A549 (cell line): ENCODE data around the gene FNIP1. TPM values are rescaled to one million over a fixed set of nuclear protein-coding genes. Genes with fewer than 3 reads are reported as not detected.

Source experiments
- ATAC-seq, 2 experiments: fragments of 200-7000 bp in 1 of 2; fragments of >200 bp in 1 of 2; cut with Nextera tagmentation in 1 of 2; cut with Tn5 transposase in 1 of 2; 3 replicates each; pipeline versions ENCODE4 v1.8.0 to v1.9.1; 2018 to 2020; ENCODE audit warnings: mild to moderate bottlenecking in 1 of 2, moderate library complexity in 1 of 2
- CTCF ChIA-PET: fragments of 300-600 bp; sonication (Branson Sonifier 250); formaldehyde crosslinking; extraction: SDS; loops from one replicate; lab custom pipeline; 2021; ENCODE audit warnings: antibody characterized with exemption, inconsistent platforms; lab: Yijun Ruan, JAX
- POLR2A ChIA-PET: fragments of 350-600 bp; formaldehyde crosslinking; extraction: SDS; loops from one replicate; lab custom pipeline; 2021; ENCODE audit warnings: antibody characterized with exemption, inconsistent platforms; lab: Yijun Ruan, JAX
- DNase-seq, 2 experiments: peaks; one replicate each; pipeline versions ENCODE4 v3.0.0 to v3.0.0-alpha.2; 2011 to 2016; ENCODE audit warnings: low read depth in 1 of 2, low spot score in 1 of 2
- FAIRE-seq: peaks from 2 replicates; lab custom pipeline; 2011; peaks lifted over from hg19 to GRCh38; lab: Jason Lieb, UNC
- H3K27ac ChIP-seq, 2 experiments: fragments of >200 bp; sonication (Bioruptor Twin); formaldehyde crosslinking; 3 replicates each; pipeline ENCODE4 v1.5.1; 2016 to 2017
- H3K4me1 ChIP-seq: fragments of >200 bp; sonication (Bioruptor Twin); formaldehyde crosslinking; 3 replicates; pipeline ENCODE4 v1.6.1; 2016
- H3K4me2 ChIP-seq: fragments of >200 bp; sonication (Bioruptor Twin); formaldehyde crosslinking; 3 replicates; pipeline ENCODE4 v1.6.1; 2016
- H3K4me3 ChIP-seq: fragments of >200 bp; sonication (Bioruptor Twin); formaldehyde crosslinking; 3 replicates; pipeline ENCODE4 v1.5.1; 2016
- H3K9me3 ChIP-seq: fragments of >200 bp; sonication (Bioruptor Twin); formaldehyde crosslinking; 3 replicates; pipeline ENCODE4 v1.6.1; 2016
- CBX2 ChIP-seq: fragments of 200-600 bp; sonication (generic); IDR thresholded peaks from 2 replicates; pipeline ENCODE4 v1.6.1; 2016; ENCODE audit warnings: low read depth, mild to moderate bottlenecking, borderline replicate concordance
- CBX8 ChIP-seq: fragments of 200-600 bp; sonication (generic); IDR thresholded peaks from 2 replicates; pipeline ENCODE4 v1.6.1; 2016
- CEBPB ChIP-seq, 2 experiments: fragments of >200 bp in 1 of 2; sonication (Bioruptor Twin) in 1 of 2; formaldehyde crosslinking in 1 of 2; IDR thresholded peaks; 2 replicates each; pipeline ENCODE4 v1.6.1; 2012 to 2016
- EHMT2 ChIP-seq: fragments of 200-600 bp; sonication (generic); IDR thresholded peaks from 2 replicates; pipeline ENCODE4 v1.6.1; 2016; ENCODE audit warnings: antibody characterized with exemption, low read depth, mild to moderate bottlenecking, moderate library complexity
- FOSB ChIP-seq: fragments of 250-450 bp; sonication (Bioruptor Pico); IDR thresholded peaks from 2 replicates; pipeline ENCODE4 v1.5.0; 2020; ENCODE audit warnings: mild to moderate bottlenecking, moderate library complexity
- HDAC2 ChIP-seq: fragments of 200-600 bp; sonication (generic); IDR thresholded peaks from 2 replicates; pipeline ENCODE4 v1.6.1; 2016
- HEYL ChIP-seq: fragments of 250-450 bp; sonication (Bioruptor Pico); IDR thresholded peaks from 2 replicates; pipeline ENCODE4 v1.8.0; 2021; ENCODE audit warnings: mild to moderate bottlenecking, moderate library complexity
- HOXB13 ChIP-seq: fragments of 250-450 bp; sonication (Bioruptor Pico); IDR thresholded peaks from 2 replicates; pipeline ENCODE4 v1.5.0; 2020; ENCODE audit warnings: low read depth, mild to moderate bottlenecking, moderate library complexity
- MAFK ChIP-seq: fragments of 450-650 bp; IDR thresholded peaks from 2 replicates; pipeline ENCODE4 v1.6.1; 2014; ENCODE audit not compliant: partially characterized antibody
- NFE2L2 ChIP-seq: fragments of 150-350 bp; conservative IDR thresholded peaks from 2 replicates; pipeline ENCODE4 v1.6.1; 2014; ENCODE audit warnings: low read length
- PHF8 ChIP-seq: fragments of 200-600 bp; sonication (generic); IDR thresholded peaks from 2 replicates; pipeline ENCODE4 v1.6.1; 2016; ENCODE audit warnings: low read depth, mild to moderate bottlenecking, antibody characterized with exemption, moderate library complexity, borderline replicate concordance
- RFX5 ChIP-seq: fragments of 450-650 bp; IDR thresholded peaks from 2 replicates; pipeline ENCODE4 v1.7.1; 2014; ENCODE audit warnings: antibody characterized with exemption, mild to moderate bottlenecking, moderate library complexity
- TP53 ChIP-seq: fragments of 250-450 bp; sonication (Bioruptor Pico); IDR thresholded peaks from 2 replicates; pipeline ENCODE4 v1.5.0; 2021; ENCODE audit warnings: mild to moderate bottlenecking, moderate library complexity
- ZC3H11A ChIP-seq: fragments of 450-650 bp; IDR thresholded peaks from 2 replicates; pipeline ENCODE4 v1.6.1; 2014; ENCODE audit warnings: antibody characterized with exemption, mild to moderate bottlenecking
- WGBS: methylation state at CpG from one replicate; pipeline ENCODE4 v1.1.6; 2017; ENCODE audit errors: missing lambda C conversion rate; 5-methylcytosine and 5-hydroxymethylcytosine counted together
- polyA plus RNA-seq, 4 experiments: library from polyadenylated mRNA; depleted of rRNA in 3 of 4; stranded (reverse); fragments of >200 nt; fragmentation: RNase III in 1 of 4; extraction: RNeasy Plus Mini Kit Qiagen cat#74134 plus additional on column Dnase treatment in 1 of 4; gene quantifications; 2 replicates in 3 of 4; 3 replicates in 1 of 4; pipeline ENCODE4 v1.2.3, GENCODE V29; 2011 to 2017
- TF ChIP-seq, protein P1 (sequence below): fragments of 250-450 bp; sonication (Bioruptor Pico); IDR thresholded peaks from 2 replicates; pipeline ENCODE4 v1.5.0; 2021; ENCODE audit warnings: mild to moderate bottlenecking, moderate library complexity, borderline replicate concordance
- TF ChIP-seq, protein P2 (sequence below): IDR thresholded peaks from 2 replicates; pipeline ENCODE4 v1.6.1; 2012; ENCODE audit warnings: low read depth, borderline replicate concordance
- TF ChIP-seq, protein P3 (sequence below): fragments of 250-450 bp; sonication (Bioruptor Pico); IDR thresholded peaks from 2 replicates; pipeline ENCODE4 v1.5.0; 2020; ENCODE audit warnings: low read depth, mild to moderate bottlenecking, moderate library complexity

FNIP1 gene
- polyA plus RNA-seq, 2 of the 4 experiments (the other 2 are of a cell fraction): 7.5 to 9.6 TPM

DNA sequence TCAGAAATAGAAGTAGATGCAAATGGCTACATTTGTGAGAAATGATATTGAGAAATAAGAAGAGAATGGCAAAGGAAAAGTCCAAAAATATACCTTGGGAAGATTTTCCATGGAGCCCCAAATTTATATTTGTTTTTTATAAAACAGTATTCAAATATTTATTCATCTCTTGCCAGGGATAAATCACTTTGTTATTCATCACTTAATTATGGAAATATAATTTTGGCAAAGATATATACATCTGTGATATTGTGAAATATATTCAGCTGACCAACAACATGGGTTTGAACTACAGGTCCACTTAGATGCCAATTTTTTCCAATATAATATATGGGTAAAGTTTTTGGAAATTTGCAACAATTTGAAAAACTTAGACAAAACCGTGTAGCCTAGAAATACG lies 142.0 kb downstream of the FNIP1 start:
- DNase-seq: no peak
- H3K9me3 ChIP-seq: no peaks in the 10 kb centered on the region
- H3K4me1 ChIP-seq: peaks cover 6% of the 10 kb centered on the region; the same call in 2 of the 3 replicates
- FAIRE-seq: no peak
- H3K4me3 ChIP-seq: no peak overlapping the region
- 75% methylated on average over 2 of the region's 2 CpGs for WGBS
- TF ChIP-seq FOSB (CRISPR knock-in tag): no peak
- TF ChIP-seq ZC3H11A: no peak
- TF ChIP-seq MAFK: no peak
- no peak for TF ChIP-seq RFX5
- no peak for TF ChIP-seq EHMT2
- no peak for TF ChIP-seq HEYL
- TF ChIP-seq CBX8: no peak
- no peak overlapping the region for H3K4me2 ChIP-seq
- no peak overlapping the region for H3K27ac ChIP-seq
- CTCF ChIA-PET: no interaction called here
- ATAC-seq: no peak
- POLR2A ChIA-PET: no interaction called here

DNA sequence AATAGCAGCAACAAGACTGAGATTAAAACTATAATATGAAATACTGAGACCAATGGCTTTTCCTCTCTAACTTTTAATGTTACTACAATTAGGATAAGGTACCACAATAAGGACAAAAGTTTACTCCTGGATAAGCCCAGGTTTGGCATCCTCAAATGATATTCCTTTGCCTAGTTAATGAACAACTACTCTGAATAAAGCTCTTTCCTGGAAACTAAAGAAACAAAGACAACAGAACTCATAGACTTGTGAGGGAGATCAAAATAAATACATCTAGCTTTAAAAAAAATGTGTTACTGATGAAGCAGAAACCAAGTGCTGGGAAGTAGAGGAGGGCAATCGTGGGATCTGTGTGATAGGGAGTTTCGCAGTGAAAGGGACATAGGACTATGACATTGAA lies 142.5 kb downstream of the FNIP1 start:
- Histone ChIP-seq H3K4me2 (no peak overlapping the region), H3K9me3 (no peaks in the 10 kb centered on the region), H3K27ac (no peak overlapping the region), H3K4me3 (no peak overlapping the region), H3K4me1 (peaks cover 6% of the 10 kb centered on the region; the same call in 2 of the 3 replicates)
- DNase-seq (no peak), ATAC-seq (no peak), FAIRE-seq (no peak)
- 80% methylated on average over 2 of the region's 2 CpGs for WGBS
- ChIA-PET POLR2A (no interaction called here), CTCF (no interaction called here)
- TF ChIP-seq, protein P1, sequence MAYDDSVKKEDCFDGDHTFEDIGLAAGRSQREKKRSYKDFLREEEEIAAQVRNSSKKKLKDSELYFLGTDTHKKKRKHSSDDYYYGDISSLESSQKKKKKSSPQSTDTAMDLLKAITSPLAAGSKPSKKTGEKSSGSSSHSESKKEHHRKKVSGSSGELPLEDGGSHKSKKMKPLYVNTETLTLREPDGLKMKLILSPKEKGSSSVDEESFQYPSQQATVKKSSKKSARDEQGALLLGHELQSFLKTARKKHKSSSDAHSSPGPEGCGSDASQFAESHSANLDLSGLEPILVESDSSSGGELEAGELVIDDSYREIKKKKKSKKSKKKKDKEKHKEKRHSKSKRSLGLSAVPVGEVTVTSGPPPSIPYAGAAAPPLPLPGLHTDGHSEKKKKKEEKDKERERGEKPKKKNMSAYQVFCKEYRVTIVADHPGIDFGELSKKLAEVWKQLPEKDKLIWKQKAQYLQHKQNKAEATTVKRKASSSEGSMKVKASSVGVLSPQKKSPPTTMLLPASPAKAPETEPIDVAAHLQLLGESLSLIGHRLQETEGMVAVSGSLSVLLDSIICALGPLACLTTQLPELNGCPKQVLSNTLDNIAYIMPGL (CRISPR knock-in tag): no peak
- TF ChIP-seq TP53 (CRISPR knock-in tag): no peak
- TF ChIP-seq PHF8: no peak
- no peak for TF ChIP-seq CBX2
- TF ChIP-seq, protein P2, sequence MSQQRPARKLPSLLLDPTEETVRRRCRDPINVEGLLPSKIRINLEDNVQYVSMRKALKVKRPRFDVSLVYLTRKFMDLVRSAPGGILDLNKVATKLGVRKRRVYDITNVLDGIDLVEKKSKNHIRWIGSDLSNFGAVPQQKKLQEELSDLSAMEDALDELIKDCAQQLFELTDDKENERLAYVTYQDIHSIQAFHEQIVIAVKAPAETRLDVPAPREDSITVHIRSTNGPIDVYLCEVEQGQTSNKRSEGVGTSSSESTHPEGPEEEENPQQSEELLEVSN: no peak
- no peak for TF ChIP-seq NFE2L2
- no peak for TF ChIP-seq HOXB13 (CRISPR knock-in tag)

DNA sequence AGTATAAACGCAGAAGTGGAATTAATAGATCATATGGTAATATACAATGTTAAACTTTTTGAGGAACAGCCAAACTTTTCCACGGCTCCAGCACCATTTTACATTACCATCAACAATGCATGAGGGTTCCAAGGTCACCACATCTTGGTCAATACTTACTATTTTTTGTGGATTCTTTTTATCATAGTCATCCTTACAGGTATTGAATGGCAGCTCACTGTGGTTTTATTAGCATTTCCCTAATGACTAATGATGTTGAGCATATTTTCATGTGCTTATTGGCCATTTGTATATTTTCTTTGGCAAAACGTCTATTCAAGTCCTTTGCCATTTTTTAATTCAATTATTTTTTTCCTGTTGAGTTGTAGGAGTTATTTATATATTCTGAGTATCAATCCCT lies 147.7 kb downstream of the FNIP1 start:
- no peak overlapping the region for H3K4me2 ChIP-seq
- TF ChIP-seq CEBPB (IDR thresholded peaks at IDR 0.05): no peak
- TF ChIP-seq, all 56 proteins: peak for 0
- ATAC-seq (no peak), DNase-seq (no peak), FAIRE-seq (no peak)
- ChIA-PET POLR2A (no interaction called here), CTCF (no interaction called here)
- Histone ChIP-seq H3K4me1 (peaks cover 3% of the 10 kb centered on the region; the same call in 1 of the 3 replicates), H3K27ac (no peak overlapping the region), H3K9me3 (no peaks in the 10 kb centered on the region), H3K4me3 (no peak overlapping the region)
- 77% methylated on average over 3 of the region's 3 CpGs for WGBS

DNA sequence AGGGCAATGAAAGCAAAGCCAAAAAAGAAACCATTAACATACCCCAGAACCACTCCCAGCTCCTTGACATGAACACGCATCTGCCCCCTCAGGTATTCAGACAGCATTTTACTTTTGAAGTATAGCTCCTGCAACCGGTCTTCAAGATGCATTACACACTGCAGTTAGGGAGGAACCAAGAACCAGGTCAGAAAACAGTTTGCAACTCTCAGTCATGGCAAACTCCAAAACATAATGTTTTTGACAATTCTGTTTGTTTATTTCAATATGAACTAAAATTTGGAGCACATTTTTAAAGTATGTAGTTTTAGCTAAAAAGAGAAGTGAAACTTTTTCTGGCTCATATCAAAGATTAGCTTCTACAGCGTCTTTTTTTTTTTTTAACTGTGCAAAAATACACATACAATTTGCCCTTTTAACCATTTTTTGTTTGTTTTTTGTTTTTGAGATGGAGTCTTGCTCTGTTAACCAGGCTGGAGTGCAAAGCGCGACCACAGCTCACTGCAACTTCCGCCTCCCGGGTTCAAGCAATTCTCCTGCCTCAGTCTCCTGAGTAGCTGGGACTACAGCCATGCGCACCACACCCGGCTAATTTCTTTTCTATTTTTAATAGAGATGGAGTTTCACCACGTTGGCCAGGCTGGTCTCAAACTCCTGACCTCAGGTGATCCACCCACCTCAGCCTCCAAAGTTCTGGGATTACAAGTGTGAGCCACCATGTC lies 149.6 kb downstream of the FNIP1 start:
- WGBS: 88% methylated on average over 10 of the region's 10 CpGs
- ChIA-PET POLR2A (interaction anchor here (0.8 kb wide), 1 partner anchor 11 kb away, joined by 3 read pairs; no protein-coding TSS in a partner anchor), CTCF (interaction anchor here (1.1 kb wide), 1 partner anchor 361 kb away, joined by 3 read pairs; no protein-coding TSS in a partner anchor)
- TF ChIP-seq HDAC2 (no peak), RFX5 (no peak)
- TF ChIP-seq, protein P3, sequence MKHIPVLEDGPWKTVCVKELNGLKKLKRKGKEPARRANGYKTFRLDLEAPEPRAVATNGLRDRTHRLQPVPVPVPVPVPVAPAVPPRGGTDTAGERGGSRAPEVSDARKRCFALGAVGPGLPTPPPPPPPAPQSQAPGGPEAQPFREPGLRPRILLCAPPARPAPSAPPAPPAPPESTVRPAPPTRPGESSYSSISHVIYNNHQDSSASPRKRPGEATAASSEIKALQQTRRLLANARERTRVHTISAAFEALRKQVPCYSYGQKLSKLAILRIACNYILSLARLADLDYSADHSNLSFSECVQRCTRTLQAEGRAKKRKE (CRISPR knock-in tag): no peak
- TF ChIP-seq, protein P1 (CRISPR knock-in tag): no peak
- Histone ChIP-seq H3K4me2 (no peak overlapping the region), H3K9me3 (no peaks in the 10 kb centered on the region), H3K4me3 (no peak overlapping the region), H3K27ac (no peak overlapping the region), H3K4me1 (peaks cover 3% of the 10 kb centered on the region; the same call in 1 of the 3 replicates)
- FAIRE-seq (no peak), DNase-seq (no peak), ATAC-seq (no peak)
